HEK293 (cell line): Measurements from ENCODE around the gene CYP17A1.

ENCODE experiments used
- CTCF ChIA-PET: fragments of 350-600 bp; formaldehyde crosslinking; extraction: SDS; loops from one replicate; lab custom pipeline; 2021; ENCODE audit warnings: antibody characterized with exemption; lab: Yijun Ruan, JAX
- POLR2A ChIA-PET: fragments of 300-600 bp; formaldehyde crosslinking; extraction: SDS; loops from one replicate; lab custom pipeline; 2020; ENCODE audit warnings: antibody characterized with exemption, inconsistent platforms; lab: Yijun Ruan, JAX
- H3K27ac ChIP-seq: fragments of 200-500 bp; sonication (Bioruptor generic); 2 replicates; pipeline ENCODE4 v1.5.1; 2014; ENCODE audit warnings: low read depth, low read length, control low read depth, inconsistent platforms; ENCODE audit errors: extremely low read depth
- H3K36me3 ChIP-seq, 2 experiments: fragments of 200-500 bp in 1 of 2; sonication (Bioruptor generic) in 1 of 2; 1 replicate in 1 of 2; 2 replicates in 1 of 2; pipeline ENCODE4 v1.5.1; 2014 to 2017; ENCODE audit warnings: inconsistent platforms in 2 of 2, low read length in 2 of 2; ENCODE audit not compliant: control insufficient read depth in 2 of 2, insufficient read depth in 1 of 2
- H3K4me1 ChIP-seq: fragments of 200-500 bp; sonication (Bioruptor generic); 2 replicates; pipeline ENCODE4 v1.5.1; 2014; ENCODE audit warnings: mild to moderate bottlenecking, low read length, inconsistent platforms; ENCODE audit not compliant: control insufficient read depth, insufficient read depth
- H3K4me3 ChIP-seq: 2 replicates; pipeline ENCODE4 v1.5.1; 2011; ENCODE audit warnings: low read depth, mild to moderate bottlenecking, control low read depth, low read length, moderate library complexity
- H3K9me3 ChIP-seq: fragments of 200-500 bp; sonication (Bioruptor generic); 2 replicates; pipeline ENCODE4 v1.5.1; 2014; ENCODE audit warnings: low read depth, low read length, inconsistent platforms; ENCODE audit not compliant: control insufficient read depth, insufficient read depth
- HOXA7 ChIP-seq: sonication (generic); formaldehyde crosslinking; IDR thresholded peaks from 2 replicates; pipeline ENCODE4 v1.8.1; 2022; ENCODE audit warnings: missing genetic modification reagents, borderline replicate concordance
- KLF8 ChIP-seq: fragments of 450-650 bp; formaldehyde crosslinking; IDR thresholded peaks from 2 replicates; pipeline ENCODE4 v1.5.1; 2016; ENCODE audit warnings: missing biosample characterization, missing genetic modification characterization
- MEIS1 ChIP-seq: sonication (generic); formaldehyde crosslinking; IDR thresholded peaks from 2 replicates; pipeline ENCODE4 v1.8.1; 2022; ENCODE audit warnings: missing genetic modification reagents, mild to moderate bottlenecking, borderline replicate concordance
- PRDM4 ChIP-seq: fragments of 450-650 bp; formaldehyde crosslinking; IDR thresholded peaks from 2 replicates; pipeline ENCODE4 v1.5.1; 2017; ENCODE audit warnings: missing biosample characterization, missing genetic modification characterization
- RBAK ChIP-seq: fragments of 450-650 bp; formaldehyde crosslinking; IDR thresholded peaks from 2 replicates; pipeline ENCODE4 v1.5.1; 2016; ENCODE audit warnings: missing biosample characterization, missing genetic modification characterization
- SCRT2 ChIP-seq: fragments of 450-650 bp; formaldehyde crosslinking; IDR thresholded peaks from 2 replicates; pipeline ENCODE4 v1.5.1; 2016; ENCODE audit warnings: missing biosample characterization, missing genetic modification characterization
- TCF7L2 ChIP-seq: IDR thresholded peaks from 2 replicates; pipeline ENCODE4 v1.6.1; 2011; ENCODE audit warnings: low read depth, mild to moderate bottlenecking, inconsistent platforms, low read length, moderate library complexity, borderline replicate concordance
- ZBTB17 ChIP-seq: fragments of 450-650 bp; formaldehyde crosslinking; IDR thresholded peaks from 2 replicates; pipeline ENCODE4 v1.5.1; 2016; ENCODE audit warnings: missing biosample characterization, missing genetic modification characterization
- ZFHX2 ChIP-seq: fragments of 450-650 bp; formaldehyde crosslinking; conservative IDR thresholded peaks from 2 replicates; pipeline ENCODE4 v1.5.1; 2016; ENCODE audit warnings: missing biosample characterization, missing genetic modification characterization
- ZFP41 ChIP-seq: fragments of 450-650 bp; formaldehyde crosslinking; IDR thresholded peaks from 2 replicates; pipeline ENCODE4 v1.5.1; 2016; ENCODE audit warnings: missing biosample characterization, missing genetic modification characterization, borderline replicate concordance
- ZIC2 ChIP-seq: fragments of 450-650 bp; formaldehyde crosslinking; IDR thresholded peaks from 2 replicates; pipeline ENCODE4 v1.5.1; 2016; ENCODE audit warnings: missing biosample characterization, missing genetic modification characterization
- ZNF121 ChIP-seq: fragments of 450-650 bp; formaldehyde crosslinking; IDR thresholded peaks from 2 replicates; pipeline ENCODE4 v1.5.1; 2016; ENCODE audit warnings: missing biosample characterization, missing genetic modification characterization
- ZNF175 ChIP-seq: fragments of 450-650 bp; formaldehyde crosslinking; IDR thresholded peaks from 2 replicates; pipeline ENCODE4 v1.5.1; 2016; ENCODE audit warnings: missing biosample characterization, missing genetic modification characterization
- ZNF274 ChIP-seq, 2 experiments: fragments of 200-500 bp in 1 of 2; fragments of 450-650 bp in 1 of 2; sonication (Bioruptor generic) in 1 of 2; formaldehyde crosslinking in 1 of 2; IDR thresholded peaks; 2 replicates each; pipeline versions ENCODE4 v1.5.1 to v1.6.1; 2014 to 2016; ENCODE audit warnings: borderline replicate concordance in 1 of 2, inconsistent platforms in 1 of 2, low read length in 1 of 2, missing biosample characterization in 1 of 2, missing genetic modification characterization in 1 of 2
- ZNF311 ChIP-seq: fragments of 450-650 bp; formaldehyde crosslinking; IDR thresholded peaks from 2 replicates; pipeline ENCODE4 v1.5.1; 2017; ENCODE audit warnings: missing biosample characterization, missing genetic modification characterization, borderline replicate concordance
- ZNF350 ChIP-seq: fragments of 450-650 bp; formaldehyde crosslinking; IDR thresholded peaks from 2 replicates; pipeline ENCODE4 v1.5.0; 2017; ENCODE audit warnings: missing biosample characterization, mild to moderate bottlenecking, missing genetic modification characterization
- ZNF624 ChIP-seq: fragments of 450-650 bp; formaldehyde crosslinking; IDR thresholded peaks from 2 replicates; pipeline ENCODE4 v1.5.1; 2017; ENCODE audit warnings: missing biosample characterization, missing genetic modification characterization
- ZNF654 ChIP-seq: fragments of 450-650 bp; formaldehyde crosslinking; IDR thresholded peaks from 2 replicates; pipeline ENCODE4 v1.5.1; 2016; ENCODE audit warnings: low read depth, missing biosample characterization, missing genetic modification characterization
- ZNF660 ChIP-seq: fragments of 450-650 bp; IDR thresholded peaks from 2 replicates; pipeline ENCODE4 v1.5.1; 2018; ENCODE audit warnings: missing biosample characterization, mild to moderate bottlenecking, missing genetic modification characterization
- ZSCAN5A ChIP-seq: fragments of 450-650 bp; formaldehyde crosslinking; IDR thresholded peaks from 2 replicates; pipeline ENCODE4 v1.5.1; 2016; ENCODE audit warnings: missing biosample characterization, missing genetic modification characterization
- TF ChIP-seq, protein P1 (sequence below): fragments of 450-650 bp; formaldehyde crosslinking; IDR thresholded peaks from 2 replicates; pipeline ENCODE4 v1.5.1; 2017; ENCODE audit warnings: missing biosample characterization, missing genetic modification characterization

Gene CYP17A1

DNA sequence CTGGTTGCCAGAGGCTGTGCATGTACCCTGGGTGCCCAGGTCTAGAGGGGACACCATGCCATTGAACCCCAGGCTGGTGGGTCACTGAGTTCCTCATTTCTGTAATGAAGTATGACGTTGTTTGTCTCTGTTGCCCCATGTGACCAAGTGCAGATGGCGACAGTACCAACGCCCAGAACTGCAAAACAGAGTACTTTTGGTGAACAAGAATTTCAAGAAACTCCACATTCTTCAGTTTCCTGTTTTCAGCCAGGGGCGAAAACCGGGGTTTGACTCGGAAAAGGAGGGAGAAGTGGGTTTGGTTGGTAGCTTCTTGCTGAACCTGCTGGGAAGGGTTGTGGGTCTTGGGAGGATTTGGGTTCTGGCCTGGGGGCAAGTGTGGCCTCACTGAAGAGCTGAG, 18.2 kb downstream of the CYP17A1 start:
- TF ChIP-seq ZNF660 (tag by site-specific recombination) (no peak), ZFP41 (no peak), TCF7L2 (no peak), ZSCAN5A (tag by site-specific recombination) (no peak), ZBTB17 (tag by site-specific recombination) (no peak), ZNF654 (tag by site-specific recombination) (no peak), PRDM4 (tag by site-specific recombination) (no peak), MEIS1 (CRISPR knock-in tag) (no peak), ZNF311 (tag by site-specific recombination) (no peak), ZNF175 (tag by site-specific recombination) (no peak), RBAK (tag by site-specific recombination) (no peak)
- peaks cover 8% of the 10 kb centered on the region for H3K4me1 ChIP-seq
- peaks cover 0 to 5% of the 10 kb centered on the region in 2 experiments; a peak in 1 of 3 replicates for H3K36me3 ChIP-seq
- H3K27ac ChIP-seq: no peak overlapping the region
- H3K9me3 ChIP-seq: no peaks in the 10 kb centered on the region
- CTCF ChIA-PET: interaction anchor here (0.6 to 0.9 kb wide), 2 partner anchors 21 to 67 kb away, joined by 3 to 5 read pairs; no protein-coding TSS in a partner anchor
- POLR2A ChIA-PET: interaction anchor here (1.1 kb wide), 1 partner anchor 43 kb away, joined by 4 read pairs; no protein-coding TSS in a partner anchor
- no peak overlapping the region for H3K4me3 ChIP-seq

- ChIA-PET POLR2A (no interaction called here), CTCF (interaction anchor here (0.8 to 1.5 kb wide), 2 partner anchors 64 to 85 kb away, joined by 3 to 4 read pairs; no protein-coding TSS in a partner anchor)
- peaks cover 11% of the 10 kb centered on the region for H3K4me1 ChIP-seq
- no peak overlapping the region for H3K4me3 ChIP-seq
- H3K36me3 ChIP-seq: peaks cover 0 to 23% of the 10 kb centered on the region in 2 experiments; a peak in 1 of 3 replicates
- H3K27ac ChIP-seq: no peak overlapping the region
- TF ChIP-seq ZNF121: 0 out of 2 replicates have a peak, but pooled peaks have one; percentile 38
- no peak for TF ChIP-seq ZFHX2 (tag by site-specific recombination)
- TF ChIP-seq ZNF274 (IDR thresholded peaks at IDR 0.05; ENCODE audit: low read length): no peak
- no peak for TF ChIP-seq ZNF274 (tag by site-specific recombination; IDR thresholded peaks at IDR 0.05; ENCODE audit: borderline replicate concordance)
- TF ChIP-seq, all 188 proteins: peak for 1
- H3K9me3 ChIP-seq: no peaks in the 10 kb centered on the region
Measured at GRCh38 chr10:102817175-102817574, 20.0 kb downstream of the CYP17A1 start.

- H3K36me3 ChIP-seq: peaks cover 4 to 36% of the 10 kb centered on the region in 2 experiments; a peak in 2 of 3 replicates
- H3K27ac ChIP-seq: no peak overlapping the region
- no peaks in the 10 kb centered on the region for H3K9me3 ChIP-seq
- POLR2A ChIA-PET: no interaction called here
- H3K4me3 ChIP-seq: no peak overlapping the region
- TF ChIP-seq KLF8 (tag by site-specific recombination) (no peak), SCRT2 (tag by site-specific recombination) (no peak), HOXA7 (CRISPR knock-in tag) (no peak), ZNF350 (tag by site-specific recombination) (no peak), ZNF624 (tag by site-specific recombination) (no peak), ZIC2 (no peak)
- TF ChIP-seq, protein P1, sequence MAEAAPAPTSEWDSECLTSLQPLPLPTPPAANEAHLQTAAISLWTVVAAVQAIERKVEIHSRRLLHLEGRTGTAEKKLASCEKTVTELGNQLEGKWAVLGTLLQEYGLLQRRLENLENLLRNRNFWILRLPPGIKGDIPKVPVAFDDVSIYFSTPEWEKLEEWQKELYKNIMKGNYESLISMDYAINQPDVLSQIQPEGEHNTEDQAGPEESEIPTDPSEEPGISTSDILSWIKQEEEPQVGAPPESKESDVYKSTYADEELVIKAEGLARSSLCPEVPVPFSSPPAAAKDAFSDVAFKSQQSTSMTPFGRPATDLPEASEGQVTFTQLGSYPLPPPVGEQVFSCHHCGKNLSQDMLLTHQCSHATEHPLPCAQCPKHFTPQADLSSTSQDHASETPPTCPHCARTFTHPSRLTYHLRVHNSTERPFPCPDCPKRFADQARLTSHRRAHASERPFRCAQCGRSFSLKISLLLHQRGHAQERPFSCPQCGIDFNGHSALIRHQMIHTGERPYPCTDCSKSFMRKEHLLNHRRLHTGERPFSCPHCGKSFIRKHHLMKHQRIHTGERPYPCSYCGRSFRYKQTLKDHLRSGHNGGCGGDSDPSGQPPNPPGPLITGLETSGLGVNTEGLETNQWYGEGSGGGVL (tag by site-specific recombination): no peak
- peaks cover 11% of the 10 kb centered on the region for H3K4me1 ChIP-seq
- CTCF ChIA-PET: interaction anchor here (0.6 to 1.5 kb wide), 3 partner anchors 63 to 86 kb away, joined by 3 to 4 read pairs (median 3); no protein-coding TSS in a partner anchor
Measured at GRCh38 chr10:102815790-102816549, 21.2 kb downstream of the CYP17A1 start.
